ENCODE results near the gene GPR15.

- TF ChIP-seq EZH2 (IDR thresholded peaks at IDR 0.05; ENCODE audit: borderline replicate concordance, low read depth, low read length, severe bottlenecking) (no peak), CTCF (IDR thresholded peaks at IDR 0.05; ENCODE audit: extremely low read depth in 1 of 2, insufficient read depth in 1 of 2, low read depth in 1 of 2, low read length in 2 of 2) (no peak), MAX (IDR thresholded peaks at IDR 0.05; ENCODE audit: insufficient read depth, insufficient read length) (no peak), POLR2AphosphoS5 (IDR thresholded peaks at IDR 0.05; ENCODE audit: insufficient read depth, low read depth, low read length) (no peak)
These were observed 22.0 kb downstream of the GPR15 start for GRCh38 chr3:98553753-98554152.
